NOMO-1 treated with DMSO at 0.1 percent for 48 hours (cell line): Measurements from ENCODE around the gene CD34.
"Not testable (repeated sequence)": the region's sequence is repeated elsewhere in the genome, so short reads cannot be mapped to it uniquely, and the experiment has no call there.

Experiments
- DNase-seq: peaks from one replicate; lab custom pipeline; 2025; ENCODE audit not compliant: unreplicated experiment; lab: John Stamatoyannopoulos, UW

CD34 gene

DNA sequence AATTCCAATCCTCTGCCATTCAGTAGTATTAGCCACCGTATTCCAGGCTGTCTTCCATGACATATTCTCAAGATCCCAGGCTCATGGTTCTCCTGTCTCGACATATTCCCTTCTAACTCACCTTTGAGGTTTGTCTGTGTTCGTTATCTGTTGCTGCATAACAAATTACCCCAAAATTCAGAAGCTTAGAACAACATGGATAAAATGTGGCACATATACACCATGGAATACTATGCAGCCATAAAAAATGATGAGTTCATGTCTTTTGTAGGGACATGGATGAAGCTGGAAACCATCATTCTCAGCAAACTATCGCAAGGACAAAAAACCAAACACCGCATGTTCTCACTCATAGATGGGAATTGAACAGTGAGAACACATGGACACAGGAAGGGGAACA is 33.0 kb downstream of the CD34 start:
- not testable (repeated sequence) for DNase-seq

DNA sequence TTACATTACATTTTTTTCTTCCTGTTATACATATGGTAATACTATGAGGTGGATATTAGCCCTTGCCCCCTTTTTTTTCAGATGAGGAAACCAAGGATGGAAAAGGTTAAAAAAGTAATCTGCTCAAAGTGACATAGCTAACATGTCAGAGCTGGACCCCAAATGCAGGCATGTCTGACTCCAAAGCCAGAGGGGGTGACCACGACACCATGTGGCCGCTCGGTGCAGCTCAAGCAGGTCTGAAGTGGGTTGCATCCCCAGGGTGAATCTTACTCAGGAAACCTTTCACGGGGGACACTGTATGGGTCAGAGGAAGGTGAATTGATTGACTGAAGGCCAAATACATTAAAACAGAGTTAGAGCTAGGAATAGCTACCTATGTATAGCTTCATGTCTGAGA is 34.8 kb downstream of the CD34 start:
- no peak for DNase-seq

DNA sequence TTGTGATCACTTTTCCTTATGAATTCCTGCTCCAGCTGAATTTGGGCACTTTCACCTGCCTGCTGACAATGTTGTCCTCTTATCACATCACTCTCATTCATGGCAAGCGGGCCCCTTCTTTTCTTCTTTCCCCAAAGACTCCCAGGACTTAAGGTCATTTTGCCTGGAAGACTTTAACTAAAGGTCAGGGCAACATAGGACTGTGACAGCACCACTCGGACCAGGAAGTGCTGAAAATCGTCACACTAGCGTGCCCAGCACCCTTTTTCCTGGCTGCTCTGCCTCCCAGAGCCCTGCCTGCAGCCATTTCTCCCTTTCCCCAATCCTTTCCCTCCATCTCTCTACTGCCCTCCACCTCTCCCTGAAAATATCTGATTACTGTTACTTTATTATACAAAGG is 35.4 kb downstream of the CD34 start:
- no peak for DNase-seq

DNA sequence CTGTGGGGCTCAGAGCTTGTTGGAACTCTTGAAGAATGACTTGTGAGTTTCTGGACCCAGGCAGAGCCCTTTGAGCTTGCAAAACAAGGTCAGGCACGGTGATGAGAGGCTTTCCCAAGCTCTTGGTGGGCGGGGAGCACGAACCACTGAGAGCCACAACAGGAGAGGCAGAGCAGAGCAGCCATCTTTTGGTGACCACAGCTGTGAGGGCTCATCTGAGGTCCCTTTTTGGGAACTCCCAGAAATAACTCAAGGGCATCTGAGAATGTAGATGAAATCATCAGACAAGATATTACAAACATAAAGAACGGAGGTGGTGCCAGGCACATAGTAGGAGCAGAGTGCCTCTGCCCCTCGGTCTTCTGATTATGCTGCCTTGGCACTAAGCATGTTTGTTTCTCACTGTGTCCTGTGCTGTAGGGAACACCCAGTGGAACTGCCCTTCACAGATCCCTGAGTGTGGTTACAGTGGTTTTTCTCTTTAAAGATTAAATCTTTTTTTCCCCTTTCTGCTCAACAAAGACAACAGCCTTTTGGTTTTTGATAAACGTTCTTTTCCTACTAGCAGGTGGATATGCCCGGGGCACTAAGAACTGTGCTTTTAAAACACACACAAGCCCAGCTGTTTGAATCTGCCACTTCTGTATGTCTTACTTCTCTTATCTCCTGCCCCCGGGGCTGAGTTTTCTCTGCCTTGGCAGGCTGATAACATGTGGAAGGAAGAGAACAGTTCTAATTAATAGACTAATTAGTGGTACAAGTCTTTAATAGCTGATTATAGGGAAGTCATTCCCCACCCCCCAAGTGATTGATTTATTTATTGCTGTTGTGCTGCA is 37.7 kb downstream of the CD34 start:
- peak; percentile 67 for DNase-seq

DNA sequence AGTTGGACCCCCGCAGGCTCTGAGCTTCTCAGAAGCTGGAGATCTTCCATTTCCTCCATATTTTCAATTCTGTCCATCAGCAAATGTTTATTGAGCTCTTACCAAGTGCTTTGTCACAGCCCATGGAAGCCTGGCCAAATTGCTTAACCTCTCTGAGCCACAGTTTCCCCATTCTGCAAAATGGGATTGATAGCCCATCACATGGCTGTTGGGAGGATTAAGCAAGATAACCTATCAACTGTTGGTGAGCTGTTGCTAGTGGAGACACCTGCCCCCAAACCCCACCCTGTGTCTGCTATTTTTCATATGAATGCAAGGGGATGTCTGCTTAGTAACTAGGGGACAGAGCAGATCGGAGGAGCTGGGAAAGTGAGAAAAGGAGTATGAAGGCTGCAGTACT is 38.3 kb downstream of the CD34 start:
- no peak for DNase-seq

DNA sequence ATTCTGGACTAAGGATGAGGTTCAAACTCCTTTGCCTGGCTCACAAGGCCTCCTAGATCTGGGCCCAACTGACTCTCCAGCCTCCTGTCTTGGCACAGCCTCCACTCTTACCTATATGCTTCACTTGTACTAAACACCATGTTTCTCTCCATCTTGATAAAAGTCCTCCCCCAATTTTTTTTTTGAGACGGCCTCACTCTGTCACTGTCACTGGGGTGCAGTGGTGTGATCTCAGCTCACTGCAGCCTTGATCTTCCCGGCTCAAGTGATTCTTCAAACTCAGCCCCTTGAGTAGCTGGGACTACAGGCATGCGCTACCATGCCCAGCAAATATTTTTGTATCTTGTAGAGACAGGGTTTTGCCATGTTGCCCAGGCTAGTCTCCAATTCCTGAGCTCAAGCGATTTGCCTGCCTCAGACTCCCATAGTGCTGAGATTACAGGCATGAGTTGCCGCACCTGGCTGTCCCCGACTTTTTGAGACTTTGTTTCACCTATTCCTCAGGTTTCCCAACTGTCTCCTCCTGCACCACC is 39.7 kb downstream of the CD34 start:
- no peak for DNase-seq

DNA sequence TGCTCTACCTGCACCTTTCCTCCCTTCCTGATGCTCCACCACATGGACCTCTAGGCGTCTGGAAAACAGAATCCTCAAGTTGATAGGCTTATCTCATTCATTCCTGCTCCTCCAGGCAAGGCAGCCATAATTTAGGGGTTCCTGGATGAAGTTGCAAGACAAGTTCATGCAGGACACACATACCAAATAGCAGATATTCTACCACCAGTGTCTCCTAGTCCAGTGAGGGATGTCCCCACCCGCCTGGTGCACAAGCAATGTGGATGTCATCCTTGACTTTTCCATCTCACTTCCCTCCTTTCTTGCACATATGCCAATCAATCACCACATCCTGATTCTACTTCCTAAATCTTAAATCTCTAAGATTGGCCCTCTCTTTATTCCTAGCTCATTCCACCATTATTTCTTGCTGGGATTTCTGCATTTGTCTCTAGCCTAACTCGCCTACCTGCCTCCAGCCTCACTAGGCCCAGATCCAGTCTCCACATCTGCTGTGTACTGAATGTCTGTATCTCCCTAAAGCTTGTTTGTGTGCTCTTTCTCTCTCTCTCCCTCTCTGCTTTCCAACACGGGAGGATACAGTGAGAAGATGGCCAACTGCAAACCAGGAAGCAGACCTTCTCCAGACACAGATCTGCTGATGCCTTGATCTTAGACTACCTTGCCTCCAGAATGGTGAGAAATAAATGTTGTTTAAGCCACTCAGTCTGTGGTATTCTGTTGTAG is 40.5 kb downstream of the CD34 start:
- DNase-seq = no peak

DNA sequence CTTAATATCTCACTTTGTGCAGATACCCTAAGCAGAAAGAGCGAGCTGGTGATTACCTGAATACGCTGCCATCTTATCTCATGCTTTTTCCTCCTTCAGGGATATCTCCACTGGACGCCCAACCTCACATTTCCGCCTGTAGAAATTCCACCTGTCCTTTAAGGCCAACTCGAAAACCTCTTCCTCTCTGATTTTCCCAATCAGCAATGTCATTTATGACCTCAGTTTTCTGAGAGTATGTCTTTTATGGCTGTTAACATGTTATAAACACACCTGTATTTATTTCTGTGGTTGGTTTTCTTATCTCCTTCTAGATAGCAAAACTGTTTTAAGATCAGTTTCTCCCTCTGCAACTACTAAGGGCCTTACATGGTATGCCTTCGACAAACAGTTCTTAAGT is 41.1 kb downstream of the CD34 start:
- DNase-seq = no peak

DNA sequence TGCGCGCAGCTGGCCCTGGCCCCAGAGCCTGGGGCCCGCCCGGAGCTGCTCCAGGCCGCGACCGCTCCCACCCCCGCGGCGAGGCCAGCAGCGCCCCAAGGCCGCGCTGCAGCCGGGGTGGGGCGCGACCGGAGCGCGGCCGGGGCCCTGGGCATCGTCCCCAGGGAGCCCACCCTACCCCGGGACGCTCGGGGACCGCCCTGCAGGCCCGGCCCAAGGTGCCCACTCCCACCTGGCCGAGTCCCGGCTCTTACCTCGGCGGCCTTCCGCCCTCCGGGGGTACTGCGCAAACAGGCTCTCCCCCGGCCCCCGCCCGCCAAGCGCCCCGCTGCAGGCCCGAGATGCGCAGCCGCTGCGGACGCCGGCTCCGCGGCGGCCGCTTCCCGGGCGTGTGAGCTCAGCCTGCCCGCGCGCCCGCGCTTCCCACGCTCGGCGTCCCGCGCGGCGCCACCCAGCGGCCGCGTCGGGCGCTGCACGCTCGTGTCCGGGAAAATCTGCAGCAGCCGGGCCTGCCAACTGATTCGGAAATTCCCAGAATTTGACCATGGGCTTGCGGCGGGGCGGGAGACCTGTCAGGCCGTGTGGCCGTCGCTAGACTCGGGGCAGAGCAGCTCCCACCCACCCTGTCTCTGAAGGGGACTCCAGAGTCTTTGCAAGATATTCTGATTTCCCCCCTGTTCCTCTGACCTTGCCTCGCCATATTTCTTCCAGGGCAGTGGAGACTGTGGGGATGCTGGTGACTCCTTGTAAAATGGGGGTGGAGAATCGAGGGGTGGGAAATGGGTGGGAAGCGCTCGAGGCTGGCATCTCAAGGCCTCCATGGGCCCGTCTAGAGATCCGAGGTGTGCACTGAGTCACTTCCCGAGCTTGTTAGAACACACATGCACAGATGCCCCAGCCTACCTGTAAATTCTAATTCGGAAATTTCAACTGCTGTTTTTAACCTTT is 41.9 kb downstream of the CD34 start:
- DNase-seq = peak; percentile 30

DNA sequence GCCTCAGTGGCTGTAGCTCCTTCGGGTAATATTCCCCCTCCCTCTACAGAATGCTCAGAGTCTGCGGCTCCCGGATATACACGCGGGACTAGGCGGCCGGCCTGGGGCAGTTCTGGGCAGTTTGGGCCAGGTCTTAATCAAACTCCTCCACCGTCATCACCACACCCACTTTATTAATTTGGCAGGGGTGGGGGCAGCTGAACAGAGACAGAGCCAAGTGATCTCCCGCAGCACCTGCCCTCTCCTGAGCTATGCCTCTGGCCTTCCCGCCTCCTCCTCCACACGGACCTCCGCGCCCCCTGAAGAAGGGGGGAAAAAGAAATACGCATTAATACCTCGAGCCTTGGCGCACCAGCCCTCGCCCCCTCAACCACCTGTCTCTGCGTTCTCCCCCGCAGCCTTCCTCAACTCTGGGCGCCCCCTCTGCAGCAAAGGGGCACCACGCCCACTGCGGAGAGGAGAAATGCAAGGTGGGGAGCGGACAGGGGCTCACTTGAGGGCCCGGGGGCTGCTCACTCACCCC is 42.6 kb downstream of the CD34 start:
- no peak for DNase-seq

DNA sequence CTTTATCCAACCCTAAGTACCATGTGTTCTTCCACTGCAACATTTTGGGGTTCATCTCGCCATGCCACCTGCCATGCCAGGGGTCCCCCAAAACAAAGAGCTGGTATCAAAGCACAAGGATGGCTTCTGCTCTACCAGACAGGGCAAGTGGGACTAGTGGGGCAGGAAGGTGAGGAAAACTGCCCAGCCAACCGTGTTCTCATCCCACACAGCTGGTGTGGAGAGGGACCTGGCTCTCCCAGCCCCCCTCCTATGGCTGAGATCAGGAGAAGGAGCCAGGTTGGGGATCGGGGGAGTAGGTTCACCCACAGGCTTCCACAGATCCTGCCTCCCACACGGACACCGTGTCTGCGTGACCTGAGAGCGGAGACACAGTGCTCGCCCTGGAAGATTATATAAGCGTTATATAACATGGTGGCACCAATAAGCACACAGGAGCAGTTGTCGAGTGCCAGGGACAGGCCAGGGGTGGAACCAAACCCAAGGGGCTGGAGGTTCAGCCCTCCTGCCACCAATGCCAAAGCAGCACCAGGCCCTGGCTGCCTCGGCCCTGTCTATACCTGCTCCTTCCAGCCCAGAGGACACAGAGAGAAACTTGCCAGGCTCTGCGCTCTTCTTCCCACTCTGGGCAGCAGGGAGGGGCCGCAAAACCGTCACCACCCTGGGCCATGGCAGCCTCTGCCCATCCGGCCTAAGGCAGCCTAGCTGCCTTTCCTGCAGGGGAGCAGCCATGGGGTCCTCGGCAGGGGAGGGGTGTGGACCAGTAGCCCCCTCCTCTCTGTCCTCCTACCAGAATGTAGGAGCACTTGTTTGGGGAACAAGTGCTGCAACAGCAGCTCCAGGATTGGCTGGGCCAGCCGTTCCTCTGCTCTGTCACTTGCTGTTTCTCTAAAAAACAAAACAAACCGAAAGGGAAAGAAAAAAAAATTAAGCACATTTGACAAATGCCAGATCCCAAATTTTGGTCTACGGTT is 43.5 kb downstream of the CD34 start:
- DNase-seq = peak; percentile 20

DNA sequence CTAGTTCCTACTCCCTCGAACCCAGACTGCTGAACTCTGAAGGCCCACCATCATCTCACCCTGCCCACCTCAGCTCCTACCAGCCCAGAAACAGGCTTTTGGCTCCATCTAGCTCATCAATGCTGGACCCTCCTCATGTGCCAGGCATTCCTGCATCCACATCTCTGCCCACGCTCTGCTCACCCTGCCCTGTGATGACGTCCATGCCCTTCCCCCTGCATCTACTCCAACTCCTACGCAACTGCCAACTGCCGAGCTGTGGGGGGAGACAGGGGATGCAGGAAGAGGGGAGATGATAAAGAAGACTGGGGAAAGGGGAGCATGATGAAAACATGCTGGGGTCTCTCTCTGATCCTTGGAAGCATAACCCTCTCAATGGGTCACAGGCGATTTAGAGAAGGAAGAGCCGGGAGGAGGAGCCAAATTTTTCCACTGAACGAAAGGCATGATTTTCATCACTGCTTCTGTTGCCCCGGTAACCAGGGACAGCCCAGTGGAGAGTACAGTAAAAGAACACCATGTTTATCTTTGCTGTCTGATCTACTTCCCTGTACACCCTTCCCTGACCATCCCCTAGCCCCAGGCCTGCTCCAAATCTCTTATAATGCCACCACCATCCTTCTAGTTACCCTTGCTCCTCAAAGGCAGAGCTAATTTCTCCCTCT is 44.3 kb downstream of the CD34 start:
- DNase-seq = no peak

DNA sequence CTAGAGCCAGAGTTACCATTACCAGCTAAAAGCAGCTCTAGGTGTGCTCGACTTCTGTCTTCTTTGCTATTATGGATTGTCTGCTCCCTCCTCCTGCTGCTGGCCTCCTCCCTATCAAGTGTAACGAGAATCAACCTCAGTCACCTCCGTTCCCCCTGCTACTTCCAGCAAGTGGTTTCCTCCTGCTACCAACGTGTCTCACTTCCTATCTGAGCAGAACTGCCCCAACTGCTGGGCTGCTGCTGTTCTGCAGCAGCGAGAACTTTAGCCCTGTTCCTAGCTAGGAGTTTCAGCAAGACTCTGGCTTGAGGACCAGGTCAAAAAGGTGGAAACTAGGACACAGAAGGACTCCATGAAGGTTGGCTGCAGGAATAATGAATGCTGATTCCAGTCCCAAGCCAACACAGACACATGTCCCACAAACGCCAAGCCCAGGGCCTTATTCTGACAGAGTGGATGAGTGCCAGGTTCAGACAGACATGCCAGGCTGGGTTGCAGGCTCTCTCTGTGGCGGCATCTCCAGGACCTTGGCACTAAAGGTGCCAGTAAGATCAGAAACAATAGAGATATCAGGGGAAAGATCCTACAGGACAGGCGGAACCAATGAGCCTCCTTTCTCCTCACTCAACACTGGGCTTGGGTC is 46.9 kb downstream of the CD34 start:
- peak; percentile 81 for DNase-seq

DNA sequence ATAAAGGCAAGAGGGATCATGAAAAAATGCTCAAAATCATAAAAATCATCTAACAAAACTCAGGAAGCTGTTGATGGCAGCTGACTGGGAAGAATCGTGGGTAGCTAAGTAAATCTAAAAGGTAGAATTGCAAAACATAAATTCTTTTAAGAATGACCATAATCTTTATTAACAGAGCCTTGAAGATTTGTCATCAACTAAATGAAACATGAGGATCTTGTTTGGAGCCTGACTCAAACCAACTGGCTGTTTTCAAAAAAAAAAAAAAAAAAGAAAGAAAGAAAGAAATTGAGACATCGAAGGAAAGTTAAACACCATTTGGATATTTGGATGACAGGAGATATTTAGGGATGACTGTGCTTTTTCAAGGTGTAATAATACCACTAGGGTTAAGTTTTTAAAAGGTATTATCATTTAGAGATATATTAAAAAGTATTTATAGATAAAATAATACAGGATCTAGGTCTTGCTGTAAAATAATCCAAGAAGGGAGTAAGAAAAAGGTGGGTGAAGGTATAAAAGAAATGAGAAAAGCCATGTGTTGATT is 48.6 kb downstream of the CD34 start:
- no peak for DNase-seq

DNA sequence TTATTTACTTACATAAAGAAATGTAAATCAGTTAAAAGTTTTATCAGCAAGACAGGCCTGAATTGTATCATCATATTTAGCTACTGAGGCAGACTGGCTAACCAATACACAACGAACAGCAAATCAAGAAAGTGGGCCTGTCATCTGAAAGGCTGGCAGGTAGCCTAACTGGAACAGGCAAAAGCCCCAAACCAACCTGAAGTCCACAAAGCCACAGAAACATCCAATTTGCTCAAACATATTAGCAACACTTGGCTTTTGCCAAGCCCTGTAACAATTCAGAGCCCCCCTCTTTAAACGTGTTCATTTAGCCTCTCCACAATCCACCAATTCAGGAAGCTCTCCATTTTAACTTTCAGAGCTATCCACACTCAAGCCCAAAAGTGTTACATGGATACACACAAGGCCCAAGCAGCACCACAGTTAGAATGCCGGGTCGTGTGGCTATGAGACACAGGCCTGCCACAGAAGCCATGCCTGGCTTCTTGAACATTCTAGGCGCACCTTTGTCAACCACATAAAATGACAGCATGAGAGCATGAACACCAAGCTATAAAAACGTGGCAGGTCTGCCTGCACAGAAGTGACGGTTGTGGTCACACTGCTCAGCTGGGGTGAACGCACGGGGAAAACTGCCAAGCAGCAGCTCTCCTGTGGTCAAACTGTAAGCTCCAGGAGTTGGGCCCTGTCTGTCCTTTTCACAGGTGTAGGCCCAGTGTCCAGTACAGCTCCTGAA is 49.3 kb downstream of the CD34 start:
- peak; percentile 50 for DNase-seq

DNA sequence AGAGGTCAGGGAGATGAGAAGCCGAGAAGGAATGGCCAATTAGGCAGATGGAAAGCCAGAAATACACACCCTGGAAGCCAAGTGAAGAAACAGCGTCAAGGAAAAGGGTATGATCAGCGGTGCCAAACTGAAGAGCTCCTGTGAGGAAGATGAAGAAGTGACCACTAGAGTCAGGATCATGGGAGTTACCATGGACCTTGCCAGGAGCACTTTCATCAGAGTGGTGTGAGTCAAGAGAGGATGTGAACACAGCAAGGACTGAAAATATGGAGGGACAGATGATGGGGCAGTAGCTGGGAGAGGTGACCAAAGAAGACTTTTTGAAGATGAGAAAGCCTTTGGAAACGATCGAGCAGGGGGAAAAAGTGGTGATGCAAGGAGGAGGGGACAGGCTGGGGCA is 50.4 kb downstream of the CD34 start:
- DNase-seq = no peak

DNA sequence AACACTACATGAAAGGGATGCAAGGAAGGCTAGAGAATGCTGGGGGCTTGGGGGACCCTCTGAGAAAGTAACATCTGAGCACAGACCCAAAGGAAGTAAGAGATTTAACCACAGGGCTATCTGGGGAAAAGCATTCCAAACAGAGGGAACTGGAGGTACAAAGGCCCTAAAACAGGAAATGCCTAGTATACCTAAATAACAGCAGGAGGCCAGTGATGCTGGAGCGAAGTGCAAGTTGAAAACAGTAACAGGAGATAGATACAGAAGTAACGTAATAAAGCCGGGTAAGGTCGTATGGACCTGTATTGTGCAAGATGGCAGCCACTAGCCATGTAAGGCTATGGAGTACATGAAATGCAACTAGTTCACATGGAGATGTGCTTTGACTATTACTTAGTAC is 52.1 kb downstream of the CD34 start:
- DNase-seq = no peak

DNA sequence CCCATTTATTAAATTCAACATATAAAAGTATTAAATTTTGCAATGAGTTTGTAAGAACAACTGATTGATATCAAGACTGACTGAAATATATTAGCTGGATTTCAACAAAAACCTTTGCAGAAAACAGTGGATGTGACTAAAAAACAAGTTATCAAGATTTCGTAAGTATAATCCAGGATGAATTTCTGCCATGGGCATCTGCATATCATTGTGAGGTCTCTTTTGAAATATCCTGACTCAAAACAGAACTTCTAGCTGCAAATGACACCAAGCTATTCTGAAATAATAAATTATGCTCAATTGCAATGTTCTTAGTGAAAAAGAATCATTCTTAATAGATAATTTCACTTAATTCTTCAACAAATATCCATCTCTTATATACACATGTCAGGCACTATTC is 52.6 kb downstream of the CD34 start:
- DNase-seq = no peak
